Small intestine (tissue), 7 donors: ENCODE results near the gene SMIM35. TPM values are rescaled to one million over a fixed set of nuclear protein-coding genes. Genes with fewer than 3 reads are reported as not detected.

ENCODE experiments used
- DNase-seq, 2 donors: peaks; one replicate each; pipeline versions ENCODE4 v3.0.0 to v3.0.0-alpha.2; 2013
- FAIRE-seq: peaks from 2 replicates; lab custom pipeline; 2012; peaks lifted over from hg19 to GRCh38; lab: Jason Lieb, UNC
- H3K27ac ChIP-seq, 3 donors: one replicate each; pipeline ENCODE4 v1.5.1; 2013; ENCODE audit warnings: low read length in 2 of 3, mild to moderate bottlenecking in 2 of 3, control low read depth in 1 of 3, inconsistent platforms in 1 of 3, low read depth in 1 of 3, moderate library complexity in 1 of 3
- H3K27me3 ChIP-seq, 3 donors: one replicate each; pipeline ENCODE4 v1.6.1; 2013; ENCODE audit warnings: low read length in 3 of 3, inconsistent platforms in 1 of 3; ENCODE audit not compliant: control insufficient read depth in 3 of 3, insufficient read depth in 3 of 3
- H3K36me3 ChIP-seq, 3 donors: one replicate each; pipeline ENCODE4 v1.6.1; 2013; ENCODE audit warnings: low read length in 3 of 3, inconsistent platforms in 1 of 3, low read depth in 1 of 3, mild to moderate bottlenecking in 1 of 3, moderate library complexity in 1 of 3; ENCODE audit not compliant: control insufficient read depth in 3 of 3, insufficient read depth in 2 of 3
- H3K4me1 ChIP-seq, 3 donors: one replicate each; pipeline ENCODE4 v1.6.1; 2013; ENCODE audit warnings: low read length in 2 of 3, inconsistent platforms in 1 of 3, low read depth in 1 of 3, mild to moderate bottlenecking in 1 of 3, moderate library complexity in 1 of 3; ENCODE audit not compliant: control insufficient read depth in 3 of 3, insufficient read depth in 2 of 3
- H3K4me3 ChIP-seq, 3 donors: one replicate each; pipeline ENCODE4 v1.5.1; 2013; ENCODE audit warnings: low read length in 3 of 3, control low read depth in 1 of 3, inconsistent platforms in 1 of 3, low read depth in 1 of 3, mild to moderate bottlenecking in 1 of 3, moderate library complexity in 1 of 3
- H3K9me3 ChIP-seq, 2 donors: one replicate each; pipeline ENCODE4 v1.6.1; 2013; ENCODE audit warnings: low read depth in 1 of 2, low read length in 1 of 2; ENCODE audit not compliant: control insufficient read depth in 2 of 2, insufficient read depth in 1 of 2
- WGBS, 3 donors: extraction: QIAGEN DNeasy Blood & Tissue Kit; methylation state at CpG; one replicate each; pipeline ENCODE4 v1.1.7; 2013; 5-methylcytosine and 5-hydroxymethylcytosine counted together
- polyA plus RNA-seq, 4 donors: library from polyadenylated mRNA; stranded (reverse) in 3 of 4; unstranded in 1 of 4; fragments of 200-250 nt in 3 of 4; fragments of 120-200 nt in 1 of 4; gene quantifications; one replicate each; pipeline versions ENCODE4 v1.2.1 to v1.2.3, GENCODE V29; 2013
- donor health status: healthy with polysubstance abuse.
- donor health status: control.
- donor health status: control.
- donor health status: Bipolar disorder and iron deficiency.
- donor health status: healthy.

Gene SMIM35
- polyA plus RNA-seq, 4 donors: 0.03 to 0.44 TPM; not detected in 2

DNA sequence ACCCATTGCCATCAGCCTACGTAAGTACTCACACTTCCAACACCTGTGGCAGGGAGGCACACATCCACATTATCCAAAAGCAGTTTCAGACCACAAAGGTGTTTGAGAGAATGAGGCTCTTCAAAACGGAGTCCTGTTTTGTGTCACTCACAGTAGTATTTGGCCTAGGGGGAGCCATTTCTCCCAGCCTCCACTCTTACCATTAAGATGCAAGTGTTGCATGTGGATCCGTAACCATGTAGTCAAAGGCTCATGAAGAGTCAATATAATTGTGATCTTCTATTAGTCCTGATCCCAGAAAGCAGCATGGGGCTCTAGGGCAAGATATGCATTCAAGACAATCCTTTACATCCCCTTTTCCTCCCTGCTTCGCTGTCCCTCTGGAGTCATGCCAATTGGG is 59.1 kb downstream of the SMIM35 start:
- Histone ChIP-seq H3K27me3 (peaks cover 0 to 8% (median 2%) of the 10 kb centered on the region in 3 donors), H3K4me1 (no peaks in the 10 kb centered on the region), H3K9me3 (no peaks in the 10 kb centered on the region), H3K4me3 (no peak overlapping the region), H3K27ac (no peak overlapping the region), H3K36me3 (no peaks in the 10 kb centered on the region)
- no peak for DNase-seq
- no peak for FAIRE-seq
- 88 to 91% (median 90%) methylated on average over 4 of the region's 4 CpGs for WGBS, 3 donors

DNA sequence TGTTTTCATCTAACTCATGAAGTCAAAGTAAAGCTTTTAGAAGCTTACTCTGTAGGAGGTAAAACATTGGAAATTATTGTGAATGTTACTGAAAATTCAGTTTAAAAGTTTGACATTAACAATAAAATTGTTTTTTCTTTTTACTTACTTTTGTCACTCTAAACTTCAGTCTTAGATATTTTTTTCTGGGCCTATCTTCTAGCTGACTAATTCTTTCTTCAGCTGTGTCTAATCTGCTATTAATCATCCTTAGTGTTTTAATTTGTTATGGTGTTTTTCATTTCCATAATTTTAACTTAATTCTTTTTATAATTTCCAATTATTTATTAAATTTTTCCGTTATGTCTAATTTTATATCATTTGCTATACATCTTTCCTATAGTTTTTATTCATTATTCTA is 65.6 kb downstream of the SMIM35 start:
- 88 to 95% (median 91%) methylated on average over 1 of the region's 1 CpG for whole genome bisulfite sequencing, 3 donors
- no peaks in the 10 kb centered on the region for H3K4me1 ChIP-seq
- peak; percentile 26 for FAIRE-seq
- no peak overlapping the region for H3K27ac ChIP-seq
- no peaks in the 10 kb centered on the region for H3K36me3 ChIP-seq
- DNase-seq: no peak
- H3K27me3 ChIP-seq: peaks cover 0 to 9% (median 0%) of the 10 kb centered on the region in 3 donors
- H3K9me3 ChIP-seq: peaks cover 1 to 10% of the 10 kb centered on the region in 2 donors
- H3K4me3 ChIP-seq: no peak overlapping the region

GRCh38 chr11:118018401-118018800 is 68.4 kb downstream of the SMIM35 start:
- Histone ChIP-seq H3K36me3 (no peaks in the 10 kb centered on the region), H3K4me3 (no peak overlapping the region), H3K4me1 (no peaks in the 10 kb centered on the region), H3K27me3 (peaks cover 0 to 9% (median 0%) of the 10 kb centered on the region in 3 donors), H3K27ac (no peak overlapping the region), H3K9me3 (peaks cover 1 to 10% of the 10 kb centered on the region in 2 donors)
- no peak for DNase-seq
- 85 to 90% (median 86%) methylated on average over 2 of the region's 2 CpGs for WGBS, 3 donors
- FAIRE-seq: no peak

DNA sequence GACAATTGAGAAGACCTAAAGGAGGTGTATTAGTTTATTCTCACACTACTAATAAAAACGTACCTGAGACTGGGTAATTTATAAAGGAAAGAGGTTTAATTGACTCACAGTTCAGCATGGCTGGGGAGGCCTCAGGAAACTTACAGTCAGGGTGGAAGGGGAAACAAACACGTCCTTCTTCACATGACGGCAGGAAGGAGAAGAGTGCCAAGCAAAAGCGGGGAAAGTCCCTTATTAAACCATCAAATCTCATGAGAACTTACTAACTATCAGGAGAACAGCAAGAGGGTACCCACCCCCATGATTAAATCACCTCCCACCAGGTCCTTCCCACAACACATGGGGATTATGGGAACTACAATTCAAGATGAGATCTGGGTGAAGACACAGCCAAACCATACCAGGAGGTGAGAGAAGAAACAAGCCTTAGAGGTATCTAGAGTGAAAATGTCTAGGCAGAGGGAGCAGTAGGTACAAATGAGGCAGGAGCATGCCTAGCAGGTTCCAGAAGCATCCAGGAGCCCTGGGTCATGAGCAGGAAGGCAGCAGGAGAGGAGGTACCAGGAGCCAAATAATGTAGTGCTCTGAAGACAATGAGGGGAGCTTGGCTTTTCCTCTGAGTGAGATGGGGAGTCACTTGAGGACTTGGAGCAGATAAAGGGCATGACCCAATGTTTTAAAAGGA is 69.0 kb downstream of the SMIM35 start:
- H3K9me3 ChIP-seq: peaks cover 1 to 10% of the 10 kb centered on the region in 2 donors
- H3K4me3 ChIP-seq: no peak overlapping the region
- 70 to 76% (median 72%) methylated on average over 4 of the region's 4 CpGs for WGBS, 3 donors
- no peaks in the 10 kb centered on the region for H3K36me3 ChIP-seq
- no peak overlapping the region for H3K27ac ChIP-seq
- FAIRE-seq (no peak), DNase-seq (no peak)
- peaks cover 0 to 9% (median 0%) of the 10 kb centered on the region in 3 donors for H3K27me3 ChIP-seq
- H3K4me1 ChIP-seq: peaks cover 0 to 2% (median 0%) of the 10 kb centered on the region in 3 donors

DNA sequence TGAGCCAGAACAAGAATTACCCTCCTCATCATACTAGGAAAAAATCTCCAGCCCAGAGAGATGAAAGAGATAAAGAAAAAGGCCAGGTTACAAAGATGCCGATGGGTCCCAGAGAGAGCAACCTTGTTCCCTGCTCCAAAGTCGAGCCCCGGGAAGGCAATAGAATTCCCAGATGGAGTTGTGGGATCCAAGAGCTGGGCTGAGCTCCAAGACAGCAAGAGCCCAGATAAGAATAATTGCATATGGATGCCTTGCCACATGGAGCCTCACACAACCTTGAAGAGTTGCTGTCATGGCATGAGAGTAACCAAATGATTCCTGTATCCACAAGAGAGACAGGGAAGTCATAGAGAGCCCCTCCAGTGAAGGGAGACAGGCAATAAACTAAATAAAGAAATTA is 69.7 kb downstream of the SMIM35 start:
- H3K4me1 ChIP-seq: peaks cover 0 to 8% (median 0%) of the 10 kb centered on the region in 3 donors
- H3K9me3 ChIP-seq: peaks cover 1 to 10% of the 10 kb centered on the region in 2 donors
- peaks cover 0 to 9% (median 0%) of the 10 kb centered on the region in 3 donors for H3K27me3 ChIP-seq
- FAIRE-seq (no peak), DNase-seq (no peak)
- H3K27ac ChIP-seq: no peak overlapping the region
- H3K36me3 ChIP-seq: no peaks in the 10 kb centered on the region
- 36 to 73% (median 48%) methylated on average over 3 of the region's 3 CpGs for WGBS, 3 donors
- no peak overlapping the region for H3K4me3 ChIP-seq

DNA sequence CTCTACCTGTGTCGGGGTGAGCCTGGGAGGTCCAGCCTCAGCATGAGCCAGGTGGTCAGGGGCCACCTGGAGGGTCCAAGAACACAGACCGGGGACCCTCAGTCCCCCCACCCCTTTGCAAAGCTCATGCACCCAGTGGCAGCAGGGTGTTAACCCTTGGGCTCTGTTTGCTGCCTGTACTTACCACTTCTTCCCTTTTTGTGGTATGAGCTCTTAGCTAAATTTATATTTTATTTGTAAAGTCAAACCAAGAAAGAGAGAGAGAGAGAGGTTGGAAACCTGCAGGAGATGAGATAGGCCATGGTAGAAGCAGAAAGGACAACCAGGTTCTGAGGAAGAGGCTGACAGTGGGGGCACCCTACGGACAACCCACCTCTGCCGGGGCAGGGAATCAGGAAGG is 70.7 kb downstream of the SMIM35 start:
- WGBS, 3 donors: 67 to 81% (median 72%) methylated on average over 4 of the region's 4 CpGs
- H3K9me3 ChIP-seq: peaks cover 1 to 10% of the 10 kb centered on the region in 2 donors
- H3K4me3 ChIP-seq: no peak overlapping the region
- no peak overlapping the region for H3K27ac ChIP-seq
- FAIRE-seq: no peak
- peaks cover 0 to 17% (median 0%) of the 10 kb centered on the region in 3 donors for H3K4me1 ChIP-seq
- DNase-seq: no peak
- H3K27me3 ChIP-seq: peaks cover 0 to 9% (median 0%) of the 10 kb centered on the region in 3 donors
- H3K36me3 ChIP-seq: no peaks in the 10 kb centered on the region

DNA sequence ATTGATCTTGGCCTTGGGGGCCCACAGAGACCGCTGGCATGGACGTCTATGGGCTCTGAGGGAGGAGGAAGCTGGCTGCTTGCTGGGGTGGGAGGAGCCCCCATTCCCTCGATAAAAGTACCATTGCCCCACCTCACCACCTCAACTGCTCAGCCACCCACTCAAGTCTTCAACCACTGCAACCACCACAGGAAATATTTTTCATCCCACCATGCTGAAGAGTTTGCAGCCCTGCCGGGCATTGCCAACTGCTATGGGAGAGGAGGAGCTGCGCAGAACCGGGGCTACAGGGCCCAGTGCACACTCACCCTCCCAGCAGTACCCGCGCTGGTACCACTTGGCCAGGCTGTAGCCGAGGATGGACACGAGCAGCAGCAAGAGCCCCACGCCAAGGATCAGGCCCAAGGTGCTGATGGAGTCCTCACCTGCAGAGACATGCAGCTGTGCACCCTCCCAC is 71.3 kb downstream of the SMIM35 start:
- Histone ChIP-seq H3K36me3 (no peaks in the 10 kb centered on the region), H3K9me3 (peaks cover 1 to 10% of the 10 kb centered on the region in 2 donors), H3K4me3 (no peak overlapping the region), H3K4me1 (peaks cover 0 to 23% (median 0%) of the 10 kb centered on the region in 3 donors), H3K27me3 (peaks cover 0 to 9% (median 0%) of the 10 kb centered on the region in 3 donors), H3K27ac (peak overlapping the region in 1 of 3 donors; percentile 1)
- no peak for FAIRE-seq
- WGBS, 3 donors: 70 to 78% (median 72%) methylated on average over 11 of the region's 11 CpGs
- no peak for DNase-seq

GRCh38 chr11:118014022-118014421 is 72.7 kb downstream of the SMIM35 start:
- H3K27ac ChIP-seq: no peak overlapping the region
- no peak overlapping the region for H3K4me3 ChIP-seq
- DNase-seq (no peak), FAIRE-seq (no peak)
- peaks cover 0 to 9% (median 0%) of the 10 kb centered on the region in 3 donors for H3K27me3 ChIP-seq
- no peaks in the 10 kb centered on the region for H3K36me3 ChIP-seq
- 92 to 95% (median 95%) methylated on average over 3 of the region's 3 CpGs for WGBS, 3 donors
- H3K4me1 ChIP-seq: peaks cover 0 to 31% (median 0%) of the 10 kb centered on the region in 3 donors
- peaks cover 1 to 10% of the 10 kb centered on the region in 2 donors for H3K9me3 ChIP-seq
